CD14-positive monocyte (primary cell): ENCODE data around the gene TJAP1. TPM values are rescaled to one million over a fixed set of nuclear protein-coding genes. Genes with fewer than 3 reads are reported as not detected.
"Not testable (repeated sequence)": the region's sequence is repeated elsewhere in the genome, so short reads cannot be mapped to it uniquely, and the experiment has no call there.

Experiments used
- DNase-seq, 3 donors: peaks; one replicate each; pipeline ENCODE4 v3.0.0-alpha.2; 2011 to 2022
- H2AFZ ChIP-seq: 2 replicates; pipeline ENCODE4 v1.6.0; 2012; ENCODE audit warnings: mild to moderate bottlenecking, low read depth, low read length, inconsistent platforms; ENCODE audit not compliant: insufficient read depth, poor library complexity, severe bottlenecking
- H3K27ac ChIP-seq, 2 donors: 1 replicate in 1 of 2; 2 replicates in 1 of 2; pipeline ENCODE4 v1.5.1; 2012 to 2013; ENCODE audit warnings: low read length in 2 of 2, control low read depth in 1 of 2, inconsistent platforms in 1 of 2, low read depth in 1 of 2, mild to moderate bottlenecking in 1 of 2
- H3K27me3 ChIP-seq, 2 donors: one replicate each; pipeline versions ENCODE4 v1.6.0 to v1.6.1; 2011 to 2013; ENCODE audit warnings: low read length in 2 of 2; ENCODE audit not compliant: control insufficient read depth in 2 of 2, insufficient read depth in 2 of 2
- H3K36me3 ChIP-seq, 2 donors: replicated peaks in 1 of 2; 1 replicate in 1 of 2; 2 replicates in 1 of 2; pipeline versions ENCODE4 v1.5.1 to v1.6.1; 2012 to 2013; ENCODE audit warnings: low read length in 2 of 2, control low read depth in 1 of 2, inconsistent platforms in 1 of 2, mild to moderate bottlenecking in 1 of 2; ENCODE audit not compliant: insufficient read depth in 2 of 2, control insufficient read depth in 1 of 2
- H3K4me1 ChIP-seq, 2 donors: 1 replicate in 1 of 2; 2 replicates in 1 of 2; pipeline versions ENCODE4 v1.5.1 to v1.6.1; 2012 to 2013; ENCODE audit warnings: low read length in 2 of 2, control low read depth in 1 of 2, inconsistent platforms in 1 of 2, mild to moderate bottlenecking in 1 of 2, moderate library complexity in 1 of 2; ENCODE audit not compliant: insufficient read depth in 2 of 2, control insufficient read depth in 1 of 2
- H3K4me2 ChIP-seq: replicated peaks from 2 replicates; pipeline ENCODE3; 2012; ENCODE audit warnings: low read length, moderate library complexity, mild to moderate bottlenecking; ENCODE audit not compliant: poor library complexity, severe bottlenecking; ENCODE audit errors: extremely low read depth
- H3K4me3 ChIP-seq, 3 experiments: fragments of 200-600 bp in 1 of 3; sonication (generic) in 1 of 3; replicated peaks in 1 of 3; 1 replicate in 2 of 3; 2 replicates in 1 of 3; pipeline ENCODE4 v1.5.1; 2011 to 2013; ENCODE audit warnings: low read length in 3 of 3, mild to moderate bottlenecking in 3 of 3, control low read depth in 2 of 3, low read depth in 2 of 3, inconsistent platforms in 1 of 3, moderate library complexity in 1 of 3
- H3K79me2 ChIP-seq: 2 replicates; pipeline ENCODE4 v1.6.0; 2012; ENCODE audit warnings: mild to moderate bottlenecking, control low read depth, inconsistent platforms, low read length, moderate library complexity; ENCODE audit not compliant: insufficient read depth
- H3K9ac ChIP-seq: 2 replicates; pipeline ENCODE4 v1.6.0; 2017; ENCODE audit warnings: low read length, mild to moderate bottlenecking; ENCODE audit not compliant: insufficient read depth, poor library complexity, severe bottlenecking
- H3K9me3 ChIP-seq, 2 donors: replicated peaks in 1 of 2; 1 replicate in 1 of 2; 2 replicates in 1 of 2; pipeline versions ENCODE4 v1.5.1 to v1.6.1; 2012 to 2013; ENCODE audit warnings: low read length in 2 of 2, control low read depth in 1 of 2; ENCODE audit not compliant: control insufficient read depth in 1 of 2, insufficient read depth in 1 of 2
- H4K20me1 ChIP-seq: 2 replicates; pipeline ENCODE4 v1.6.0; 2012; ENCODE audit warnings: mild to moderate bottlenecking, low read length, control low read depth, moderate library complexity; ENCODE audit not compliant: insufficient read depth
- H3K27ac Mint-ChIP-seq, 7 donors: one replicate each; pipeline ENCODE4 v1.8.0; 2020; ENCODE audit warnings: mild to moderate bottlenecking in 7 of 7, mixed read lengths in 7 of 7, moderate library complexity in 6 of 7, inconsistent platforms in 2 of 7
- H3K27me3 Mint-ChIP-seq, 3 donors: one replicate each; pipeline ENCODE4 v1.8.0; 2021 to 2022; ENCODE audit warnings: low read depth in 3 of 3, mild to moderate bottlenecking in 3 of 3, mixed read lengths in 3 of 3, moderate library complexity in 3 of 3, inconsistent platforms in 1 of 3
- H3K36me3 Mint-ChIP-seq, 2 donors: one replicate each; pipeline ENCODE4 v1.8.0; 2020; ENCODE audit warnings: mixed read lengths in 2 of 2, inconsistent platforms in 1 of 2, mild to moderate bottlenecking in 1 of 2
- H3K4me1 Mint-ChIP-seq: one replicate; pipeline ENCODE4 v1.8.0; 2020; ENCODE audit warnings: mild to moderate bottlenecking, mixed read lengths
- H3K4me3 Mint-ChIP-seq, 2 donors: one replicate each; pipeline ENCODE4 v1.8.0; 2020; ENCODE audit warnings: mild to moderate bottlenecking in 2 of 2, mixed read lengths in 2 of 2, moderate library complexity in 1 of 2
- H3K9me3 Mint-ChIP-seq, 7 donors: one replicate each; pipeline ENCODE4 v1.8.0; 2020 to 2022; ENCODE audit warnings: mixed read lengths in 7 of 7, mild to moderate bottlenecking in 6 of 7, moderate library complexity in 6 of 7, inconsistent platforms in 2 of 7
- WGBS: methylation state at CpG from one replicate; pipeline ENCODE4 v1.1.5; 2013; ENCODE audit warnings: missing lambda C conversion rate; ENCODE audit not compliant: insufficient coverage; 5-methylcytosine and 5-hydroxymethylcytosine counted together
- intact Hi-C, 2 donors: fragments of 100-400 bp; cut with micrococcal nuclease; formaldehyde crosslinking; loops; one replicate each; pipeline versions ENCODE4 v1.15.0 to v1.15.1; 2023
- polyA plus RNA-seq, 3 donors: library from polyadenylated mRNA; depleted of rRNA in 1 of 3; unstranded in 2 of 3; stranded (reverse) in 1 of 3; fragments of 300-500 nt in 2 of 3; fragments of >200 nt in 1 of 3; fragmentation: Illumina TruSeq in 2 of 3; gene quantifications; 1 replicate in 2 of 3; 2 replicates in 1 of 3; pipeline ENCODE4 v1.2.3, GENCODE V29; 2012 to 2021
- TF ChIP-seq, protein P1 (sequence below): fragments of 200-600 bp; IDR thresholded peaks from one replicate; pipeline ENCODE4 v1.8.0; 2022; ENCODE audit warnings: antibody characterized with exemption, mild to moderate bottlenecking

The TJAP1 gene
- polyA plus RNA-seq, 3 donors = 3.2 to 43.4 (median 3.2) TPM

DNA sequence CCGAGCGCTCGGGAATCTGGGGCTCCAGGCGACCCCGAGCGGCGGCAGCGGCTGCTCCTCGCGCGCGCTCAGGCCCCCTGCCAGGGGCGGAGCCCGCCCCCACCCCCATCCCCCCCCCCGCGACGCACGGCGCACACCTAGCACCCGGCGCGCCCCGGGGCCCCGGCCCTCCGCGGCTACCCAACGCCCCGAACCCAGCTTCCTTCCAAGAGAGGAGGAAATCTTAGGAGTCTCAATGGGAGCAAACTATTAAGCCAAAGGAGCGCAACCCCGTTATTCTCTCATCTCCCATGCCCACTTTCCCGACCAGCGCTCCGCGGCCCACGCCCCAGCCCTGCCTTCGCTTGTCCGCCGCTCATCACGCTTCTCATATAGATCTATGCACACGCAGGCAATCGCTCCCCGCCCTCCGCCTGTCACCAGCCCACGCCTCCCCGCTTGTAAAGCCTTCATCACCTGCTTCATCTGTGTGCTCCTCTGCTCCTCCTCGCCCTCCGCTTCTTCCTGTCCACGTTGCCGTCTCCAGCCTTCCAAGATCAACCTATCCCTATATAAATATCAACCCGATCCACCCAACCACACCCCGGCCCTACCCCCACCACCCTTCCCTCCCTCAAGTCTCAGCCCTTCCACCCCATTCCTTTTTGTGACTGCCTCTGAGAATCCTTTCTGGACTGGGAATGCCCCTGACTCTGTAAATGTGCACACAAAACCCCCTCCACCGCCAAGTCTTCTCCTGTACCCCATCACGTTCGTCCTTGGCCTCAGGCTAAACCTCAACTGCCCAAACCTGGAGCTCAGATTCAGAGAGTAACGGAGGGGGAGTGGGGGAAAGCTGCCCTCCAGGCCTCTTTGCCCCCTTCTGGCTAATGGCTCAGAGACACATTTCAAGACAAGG lies 21.6 kb upstream of the TJAP1 start, which contains the start of gene DLK2:
DLK2 (minus strand) TSS at position 18 of the 898 bp plus-strand sequence. CDS start 723 bp downstream, outside the sequence.
- Histone ChIP-seq H3K36me3 (peaks cover 17 to 26% of the 10 kb centered on the region in 2 donors), H3K4me2 (peak within 1 kb of the TSS; percentile 100), H2AFZ (peak within 1 kb of the TSS; percentile 74), H3K9me3 (no peaks in the 10 kb centered on the region), H3K4me1 (peaks cover 12 to 20% of the 10 kb centered on the region in 2 donors), H4K20me1 (no peaks in the 10 kb centered on the region), H3K9ac (peak within 1 kb of the TSS; percentile 59), H3K27ac (no peak within 1 kb of the TSS), H3K79me2 (no peaks in the 10 kb centered on the region), H3K27me3 (peaks cover 17 to 33% of the 10 kb centered on the region in 2 donors), H3K4me3 (peak within 1 kb of the TSS; percentile 44 to 88 (median 51))
- TF ChIP-seq, protein P1, sequence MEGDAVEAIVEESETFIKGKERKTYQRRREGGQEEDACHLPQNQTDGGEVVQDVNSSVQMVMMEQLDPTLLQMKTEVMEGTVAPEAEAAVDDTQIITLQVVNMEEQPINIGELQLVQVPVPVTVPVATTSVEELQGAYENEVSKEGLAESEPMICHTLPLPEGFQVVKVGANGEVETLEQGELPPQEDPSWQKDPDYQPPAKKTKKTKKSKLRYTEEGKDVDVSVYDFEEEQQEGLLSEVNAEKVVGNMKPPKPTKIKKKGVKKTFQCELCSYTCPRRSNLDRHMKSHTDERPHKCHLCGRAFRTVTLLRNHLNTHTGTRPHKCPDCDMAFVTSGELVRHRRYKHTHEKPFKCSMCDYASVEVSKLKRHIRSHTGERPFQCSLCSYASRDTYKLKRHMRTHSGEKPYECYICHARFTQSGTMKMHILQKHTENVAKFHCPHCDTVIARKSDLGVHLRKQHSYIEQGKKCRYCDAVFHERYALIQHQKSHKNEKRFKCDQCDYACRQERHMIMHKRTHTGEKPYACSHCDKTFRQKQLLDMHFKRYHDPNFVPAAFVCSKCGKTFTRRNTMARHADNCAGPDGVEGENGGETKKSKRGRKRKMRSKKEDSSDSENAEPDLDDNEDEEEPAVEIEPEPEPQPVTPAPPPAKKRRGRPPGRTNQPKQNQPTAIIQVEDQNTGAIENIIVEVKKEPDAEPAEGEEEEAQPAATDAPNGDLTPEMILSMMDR = no peak
- Mint-ChIP-seq H3K27ac (peak within 1 kb of the TSS in 2 of 7 donors; percentile 19 to 30), H3K36me3 (peaks cover 36% of the 10 kb centered on the region in 2 donors), H3K4me3 (peak within 1 kb of the TSS; percentile 80 to 97), H3K9me3 (peaks cover 0 to 25% (median 8%) of the 10 kb centered on the region in 7 donors), H3K4me1 (peaks cover 14% of the 10 kb centered on the region), H3K27me3 (peaks cover 38 to 45% (median 43%) of the 10 kb centered on the region in 3 donors)
- intact Hi-C loops = loop anchor here in 1 of 2 donors (2.0 kb wide), 1 partner anchor 51 kb away; no protein-coding TSS in a partner anchor
- peak in 1 of 3 donors; percentile 8 for DNase-seq
- WGBS = 3% methylated on average over 34 of the region's 55 CpGs

DNA sequence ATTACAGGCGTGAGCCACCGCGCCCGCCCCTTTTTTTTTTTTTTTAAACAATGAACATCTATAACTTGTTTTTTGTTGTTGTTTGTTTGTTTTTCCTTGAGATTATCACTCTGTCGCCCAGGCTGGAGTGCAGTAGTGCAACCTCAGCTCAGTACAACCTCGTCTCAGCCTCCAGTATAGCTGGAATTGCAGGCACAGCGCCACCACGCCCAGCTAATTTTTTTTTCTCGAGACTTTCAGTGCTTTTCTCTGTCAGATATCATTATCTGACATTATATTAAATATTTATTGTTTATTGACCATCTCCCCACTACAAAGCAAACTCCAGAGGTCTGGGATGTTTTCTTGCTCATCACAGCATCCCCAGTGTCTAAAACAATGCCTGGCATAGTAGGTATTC lies 19.7 kb upstream of the TJAP1 start:
- H2AFZ ChIP-seq = no peak overlapping the region
- no CpG with 5 or more reads among the region's 9 CpGs for WGBS
- TF ChIP-seq, protein P1 = no peak
- peak overlapping the region in 1 of 2 donors; percentile 97 for H3K4me3 Mint-ChIP-seq
- H3K4me1 Mint-ChIP-seq = peaks cover 14% of the 10 kb centered on the region
- DNase-seq = no peak
- H3K4me3 ChIP-seq = no peak overlapping the region
- peaks cover 52 to 60% (median 54%) of the 10 kb centered on the region in 3 donors for H3K27me3 Mint-ChIP-seq
- H3K27ac Mint-ChIP-seq = no peak overlapping the region
- no peaks in the 10 kb centered on the region for H3K79me2 ChIP-seq
- H3K36me3 ChIP-seq = peaks cover 4 to 9% of the 10 kb centered on the region in 2 donors
- H3K27ac ChIP-seq = no peak overlapping the region
- peaks cover 19 to 22% of the 10 kb centered on the region in 2 donors for H3K36me3 Mint-ChIP-seq
- H3K9me3 ChIP-seq = no peaks in the 10 kb centered on the region
- H3K9me3 Mint-ChIP-seq = peaks cover 0 to 25% (median 8%) of the 10 kb centered on the region in 7 donors
- peaks cover 12 to 20% of the 10 kb centered on the region in 2 donors for H3K4me1 ChIP-seq
- no peaks in the 10 kb centered on the region for H4K20me1 ChIP-seq
- intact Hi-C loops = no loop called here
- H3K27me3 ChIP-seq = peaks cover 17 to 35% of the 10 kb centered on the region in 2 donors
- no peak overlapping the region for H3K9ac ChIP-seq
- no peak overlapping the region for H3K4me2 ChIP-seq

DNA sequence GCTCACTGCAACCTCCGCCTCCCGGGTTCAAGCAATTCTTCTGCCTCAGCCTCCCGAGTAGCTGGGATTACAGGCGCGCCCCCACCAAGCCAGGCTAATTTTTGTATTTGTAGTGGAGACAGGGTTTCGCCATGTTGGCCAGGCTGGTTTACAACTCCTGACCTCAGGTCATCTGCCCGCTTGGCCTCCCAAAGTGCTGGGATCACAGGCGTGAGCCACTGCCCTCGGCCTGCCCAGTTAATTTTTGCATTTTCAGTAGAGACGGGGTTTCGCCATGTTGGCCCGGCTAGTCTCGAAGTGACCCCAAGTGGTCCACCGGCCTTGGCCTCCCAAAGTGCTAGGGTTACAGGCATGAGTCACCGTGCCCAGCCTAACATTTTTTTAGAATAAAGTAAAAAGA lies 19.2 kb upstream of the TJAP1 start:
- intact Hi-C loops = not testable (repeated sequence)

More for the DNA sequence above, 19.2 kb upstream of the TJAP1 start:
- Mint-ChIP-seq H3K9me3 (peaks cover 0 to 25% (median 8%) of the 10 kb centered on the region in 7 donors), H3K36me3 (peaks cover 14 to 17% of the 10 kb centered on the region in 2 donors), H3K27me3 (peaks cover 55 to 63% (median 56%) of the 10 kb centered on the region in 3 donors), H3K4me1 (peaks cover 14% of the 10 kb centered on the region)
- not testable (repeated sequence) for H3K27ac Mint-ChIP-seq, DNase-seq, H3K9ac ChIP-seq, H3K4me3 Mint-ChIP-seq, H3K27ac ChIP-seq, H3K4me3 ChIP-seq, H3K4me2 ChIP-seq, H3K36me3 ChIP-seq, H4K20me1 ChIP-seq, H3K9me3 ChIP-seq, H2AFZ ChIP-seq, H3K79me2 ChIP-seq
- WGBS = 96% methylated on average over 8 of the region's 15 CpGs
- H3K4me1 ChIP-seq = peaks cover 12 to 20% of the 10 kb centered on the region in 2 donors
- H3K27me3 ChIP-seq = peaks cover 17 to 37% of the 10 kb centered on the region in 2 donors
